A673 (cell line): Measurements from ENCODE around the gene RSAD1.
"Not testable (repeated sequence)": the region's sequence is repeated elsewhere in the genome, so short reads cannot be mapped to it uniquely, and the experiment has no call there.

Experiments used
- CTCF ChIP-seq: fragments of 300-800, 200-600 bp; sonication (generic); conservative IDR thresholded peaks from 2 replicates; pipeline ENCODE4 v1.5.1; 2017; ENCODE audit warnings: low read depth, mild to moderate bottlenecking, antibody characterized with exemption, low read length, moderate library complexity, mixed read lengths
- EZH2 ChIP-seq: fragments of 200-600 bp; sonication (generic); IDR thresholded peaks from 2 replicates; pipeline ENCODE4 v1.6.1; 2017; ENCODE audit warnings: borderline replicate concordance, low read depth, mild to moderate bottlenecking, mixed read lengths, antibody characterized with exemption, low read length; ENCODE audit not compliant: poor library complexity, severe bottlenecking

- not testable (repeated sequence) for TF ChIP-seq CTCF, EZH2
Measured at GRCh38 chr17:50475775-50476544, 2.7 kb upstream of the RSAD1 start.
